ENCODE measurements around the gene ZNF333. TPM values are rescaled to one million over a fixed set of nuclear protein-coding genes. Genes with fewer than 3 reads are reported as not detected.

The ZNF333 gene
- 27.5 TPM for total RNA-seq (2013)
- polyA plus RNA-seq (10 to 100 TPM in 1 of 3 donors, 1 to 10 TPM in 2; 7.6 to 43.0 (median 9.3) TPM), polyA minus RNA-seq (20.6 and 24.4 TPM in 2 replicates), total RNA-seq (13.6 to 52.6 (median 21.1) reads per million in 11 experiments)

DNA sequence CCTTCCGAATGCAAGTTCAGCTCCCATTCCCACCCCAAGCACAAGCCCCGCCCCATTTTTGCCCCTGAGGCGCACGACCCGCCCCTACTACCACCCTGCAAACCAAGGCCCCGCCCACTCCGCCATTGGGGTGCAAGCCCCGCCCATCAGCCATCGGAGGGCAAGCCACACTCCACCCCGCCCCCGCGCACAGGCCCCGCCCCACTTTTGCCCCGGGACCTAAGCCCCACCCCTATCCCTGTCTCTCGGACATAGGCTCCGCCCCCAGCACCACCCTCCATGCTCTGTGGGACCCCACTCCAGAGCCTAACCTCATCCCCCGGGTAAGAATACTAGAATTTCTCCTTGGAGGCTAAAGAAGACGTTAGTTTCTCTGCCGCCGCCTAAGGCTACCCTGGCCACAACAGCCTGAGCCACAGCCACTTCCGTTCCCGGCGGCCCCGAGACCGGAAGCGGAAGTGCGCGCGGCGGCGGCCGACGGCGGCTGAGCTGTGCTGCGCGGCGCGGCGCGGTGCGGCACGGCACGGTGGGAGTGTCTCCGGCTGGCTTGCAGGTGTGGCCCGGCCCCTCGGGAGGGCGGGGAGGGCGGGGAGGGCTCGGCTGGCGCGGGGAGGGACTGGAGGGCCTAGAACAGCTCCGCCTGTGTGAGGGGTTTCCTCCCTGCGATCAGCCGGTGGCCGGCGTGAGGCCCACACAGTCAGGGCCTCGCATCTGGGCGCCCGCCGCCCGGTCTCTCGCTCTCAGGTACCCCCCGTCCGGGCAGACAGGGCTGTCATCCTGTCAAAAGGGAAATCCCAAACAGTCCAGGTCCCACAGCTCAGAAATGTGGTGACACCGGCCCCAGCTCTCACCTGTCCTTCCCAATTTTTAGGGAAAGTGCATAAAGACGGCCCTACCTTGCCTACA lies at the start of gene ZNF333:
ZNF333 (plus strand) TSS at position 451 of the 906 bp plus-strand sequence. CDS start 3,444 bp downstream, outside the sequence.
- no peaks in the 10 kb centered on the region for H3K9me3 Mint-ChIP-seq
- under 1% methylated on average over 52 of the region's 66 CpGs for WGBS (ENCODE audit: insufficient coverage)
- DNase-seq = peak; percentile 79 to 83 (median 83)
- TF ChIP-seq, protein P1, sequence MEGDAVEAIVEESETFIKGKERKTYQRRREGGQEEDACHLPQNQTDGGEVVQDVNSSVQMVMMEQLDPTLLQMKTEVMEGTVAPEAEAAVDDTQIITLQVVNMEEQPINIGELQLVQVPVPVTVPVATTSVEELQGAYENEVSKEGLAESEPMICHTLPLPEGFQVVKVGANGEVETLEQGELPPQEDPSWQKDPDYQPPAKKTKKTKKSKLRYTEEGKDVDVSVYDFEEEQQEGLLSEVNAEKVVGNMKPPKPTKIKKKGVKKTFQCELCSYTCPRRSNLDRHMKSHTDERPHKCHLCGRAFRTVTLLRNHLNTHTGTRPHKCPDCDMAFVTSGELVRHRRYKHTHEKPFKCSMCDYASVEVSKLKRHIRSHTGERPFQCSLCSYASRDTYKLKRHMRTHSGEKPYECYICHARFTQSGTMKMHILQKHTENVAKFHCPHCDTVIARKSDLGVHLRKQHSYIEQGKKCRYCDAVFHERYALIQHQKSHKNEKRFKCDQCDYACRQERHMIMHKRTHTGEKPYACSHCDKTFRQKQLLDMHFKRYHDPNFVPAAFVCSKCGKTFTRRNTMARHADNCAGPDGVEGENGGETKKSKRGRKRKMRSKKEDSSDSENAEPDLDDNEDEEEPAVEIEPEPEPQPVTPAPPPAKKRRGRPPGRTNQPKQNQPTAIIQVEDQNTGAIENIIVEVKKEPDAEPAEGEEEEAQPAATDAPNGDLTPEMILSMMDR (IDR thresholded peaks at IDR 0.05) = no peak
- H3K27me3 Mint-ChIP-seq (ENCODE audit: low read depth in 3 of 3) = no peaks in the 10 kb centered on the region
- H3K27ac Mint-ChIP-seq = peak within 1 kb of the TSS; percentile 96 to 100 (median 100)
- peaks cover 34% of the 10 kb centered on the region for H3K4me1 Mint-ChIP-seq
- Histone ChIP-seq H3K79me2 (ENCODE audit: insufficient read depth, low read length) (peaks cover 38% of the 10 kb centered on the region), H3K27me3 (ENCODE audit: control insufficient read depth in 2 of 2, insufficient read depth in 2 of 2, low read length in 2 of 2) (no peaks in the 10 kb centered on the region), H3K9me3 (replicated peaks in 1 of 2; ENCODE audit: control insufficient read depth in 1 of 2, insufficient read depth in 1 of 2, low read length in 2 of 2) (no peaks in the 10 kb centered on the region), H3K4me3 (replicated peaks in 1 of 3; ENCODE audit: low read depth in 2 of 3, low read length in 3 of 3) (peak within 1 kb of the TSS; percentile 62 to 89 (median 85)), H2AFZ (ENCODE audit: insufficient read depth, low read depth, low read length, poor library complexity, severe bottlenecking) (peak within 1 kb of the TSS; percentile 72), H4K20me1 (ENCODE audit: insufficient read depth, low read length) (peaks cover 8% of the 10 kb centered on the region), H3K27ac (ENCODE audit: low read depth in 1 of 2, low read length in 2 of 2) (peak within 1 kb of the TSS; percentile 93 to 95), H3K4me2 (replicated peaks; ENCODE audit: extremely low read depth, low read length, poor library complexity, severe bottlenecking) (peak within 1 kb of the TSS; percentile 78), H3K4me1 (ENCODE audit: control insufficient read depth in 1 of 2, insufficient read depth in 2 of 2, low read length in 2 of 2) (peaks cover 29 to 36% of the 10 kb centered on the region in 2 donors), H3K36me3 (replicated peaks in 1 of 2; ENCODE audit: control insufficient read depth in 1 of 2, insufficient read depth in 2 of 2, low read length in 2 of 2) (peaks cover 14 to 18% of the 10 kb centered on the region in 2 donors), H3K9ac (ENCODE audit: insufficient read depth, low read length, poor library complexity, severe bottlenecking) (peak within 1 kb of the TSS; percentile 87)
- peak within 1 kb of the TSS; percentile 92 to 96 for H3K4me3 Mint-ChIP-seq
- intact Hi-C loops (cut with micrococcal nuclease) = loop anchor here (2.0 to 10.0 kb wide), 5 partner anchors 17 to 117 kb away; partner anchors contain the start of gene NDUFB7 (in 1 of the 2)
- H3K36me3 Mint-ChIP-seq = peaks cover 17 to 28% of the 10 kb centered on the region in 2 donors

DNA sequence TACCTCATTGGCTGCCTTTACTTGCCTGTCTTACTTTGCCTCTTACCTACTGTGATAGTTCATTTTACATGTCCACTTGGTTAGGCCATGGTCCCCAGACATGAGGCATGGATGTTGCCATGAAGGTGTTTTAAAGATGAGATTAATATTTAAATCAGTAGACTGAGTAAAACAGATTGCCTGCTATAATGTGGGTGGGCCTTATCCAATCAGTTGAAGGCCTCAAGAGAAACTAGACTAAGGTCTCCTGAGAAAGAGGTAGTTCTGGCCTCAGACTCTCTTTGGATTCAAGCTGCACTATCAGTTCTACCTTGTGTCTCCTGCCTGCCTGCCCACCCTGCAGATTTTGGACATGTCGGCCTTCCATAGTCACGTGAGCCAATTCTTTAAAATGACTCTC lies 41.3 kb upstream of the ZNF333 start:
- Histone ChIP-seq H3K4me3 (replicated peaks in 1 of 3; ENCODE audit: low read depth in 2 of 3, low read length in 3 of 3) (no peak overlapping the region), H3K9ac (ENCODE audit: insufficient read depth, low read length, poor library complexity, severe bottlenecking) (no peak overlapping the region), H3K4me2 (replicated peaks; ENCODE audit: extremely low read depth, low read length, poor library complexity, severe bottlenecking) (no peak overlapping the region), H3K9me3 (replicated peaks in 1 of 2; ENCODE audit: control insufficient read depth in 1 of 2, insufficient read depth in 1 of 2, low read length in 2 of 2) (peaks cover 0 to 4% of the 10 kb centered on the region in 2 donors), H3K27ac (ENCODE audit: low read depth in 1 of 2, low read length in 2 of 2) (no peak overlapping the region), H3K4me1 (ENCODE audit: control insufficient read depth in 1 of 2, insufficient read depth in 2 of 2, low read length in 2 of 2) (no peaks in the 10 kb centered on the region), H3K36me3 (replicated peaks in 1 of 2; ENCODE audit: control insufficient read depth in 1 of 2, insufficient read depth in 2 of 2, low read length in 2 of 2) (peaks cover 4 to 52% of the 10 kb centered on the region in 2 donors), H3K27me3 (ENCODE audit: control insufficient read depth in 2 of 2, insufficient read depth in 2 of 2, low read length in 2 of 2) (no peaks in the 10 kb centered on the region), H4K20me1 (ENCODE audit: insufficient read depth, low read length) (no peaks in the 10 kb centered on the region), H2AFZ (ENCODE audit: insufficient read depth, low read depth, low read length, poor library complexity, severe bottlenecking) (no peak overlapping the region), H3K79me2 (ENCODE audit: insufficient read depth, low read length) (no peaks in the 10 kb centered on the region)
- TF ChIP-seq, protein P1 (IDR thresholded peaks at IDR 0.05) = no peak
- intact Hi-C loops (cut with micrococcal nuclease) = no loop called here
- H3K27me3 Mint-ChIP-seq (ENCODE audit: low read depth in 3 of 3) = peaks cover 16 to 21% (median 20%) of the 10 kb centered on the region in 3 donors
- H3K36me3 Mint-ChIP-seq = peaks cover 44 to 77% of the 10 kb centered on the region in 2 donors
- WGBS (ENCODE audit: insufficient coverage) = 100% methylated on average over 2 of the region's 2 CpGs
- no peak overlapping the region for H3K27ac Mint-ChIP-seq
- DNase-seq = no peak
- peaks cover 2% of the 10 kb centered on the region for H3K4me1 Mint-ChIP-seq
- peaks cover 6 to 16% (median 11%) of the 10 kb centered on the region in 7 donors for H3K9me3 Mint-ChIP-seq
- no peak overlapping the region for H3K4me3 Mint-ChIP-seq
